OCI-LY7 (cell line): Measurements from ENCODE around the gene STK4. TPM values are rescaled to one million over a fixed set of nuclear protein-coding genes. Genes with fewer than 3 reads are reported as not detected.
A peak's percentile ranks its signal among the peaks of the same experiment; 100 is the strongest.

ENCODE experiments used
- BruUV-seq: library from RNA; stranded (reverse); fragments of 400-500 nt; replicated peaks from 2 replicates; lab custom pipeline; 2021; lab: Mats Ljungman, UMichigan
- CTCF ChIA-PET: fragments of 300-600 bp; sonication (Branson Sonifier 250); formaldehyde crosslinking; loops from one replicate; lab custom pipeline; 2022; ENCODE audit warnings: antibody characterized with exemption; ENCODE audit not compliant: unreplicated experiment; lab: Charles Lee
- POLR2A ChIA-PET: fragments of 300-600 bp; sonication (Branson Sonifier 250); formaldehyde crosslinking; loops from one replicate; lab custom pipeline; 2022; ENCODE audit warnings: antibody characterized with exemption; lab: Charles Lee
- DNase-seq: peaks from one replicate; pipeline ENCODE4 v3.0.0-alpha.2; 2015; ENCODE audit warnings: low spot score
- H2AFZ ChIP-seq: fragments of 200-600 bp; sonication (generic), shearing (Covaris generic); 2 replicates; pipeline ENCODE4 v1.6.1; 2014; ENCODE audit warnings: mild to moderate bottlenecking, antibody characterized with exemption, low read length, moderate library complexity
- H3K27ac ChIP-seq: fragments of 200-600 bp; sonication (generic); 2 replicates; pipeline ENCODE4 v1.5.1; 2014; ENCODE audit warnings: mixed run types, low read depth, mild to moderate bottlenecking, moderate library complexity, low read length, inconsistent platforms; ENCODE audit not compliant: poor library complexity, severe bottlenecking
- H3K36me3 ChIP-seq: fragments of 200-600 bp; sonication (generic); 2 replicates; pipeline ENCODE4 v1.6.1; 2014; ENCODE audit warnings: mild to moderate bottlenecking, antibody characterized with exemption, low read length, moderate library complexity, mixed read lengths; ENCODE audit not compliant: insufficient read depth
- H3K4me1 ChIP-seq: fragments of 200-600 bp; sonication (generic); 2 replicates; pipeline ENCODE4 v1.5.1; 2014; ENCODE audit warnings: mild to moderate bottlenecking, low read length; ENCODE audit not compliant: insufficient read depth, poor library complexity, severe bottlenecking
- H3K4me2 ChIP-seq: fragments of 200-600 bp; sonication (generic); 2 replicates; pipeline ENCODE4 v1.6.1; 2014; ENCODE audit warnings: mild to moderate bottlenecking, low read length
- H3K4me3 ChIP-seq: fragments of 200-600 bp; sonication (generic); 2 replicates; pipeline ENCODE4 v1.5.1; 2014; ENCODE audit warnings: mild to moderate bottlenecking, low read depth, low read length; ENCODE audit not compliant: poor library complexity, severe bottlenecking
- H3K79me2 ChIP-seq: fragments of 200-600 bp; sonication (generic); 2 replicates; pipeline ENCODE4 v1.6.1; 2016; ENCODE audit warnings: low read depth, mild to moderate bottlenecking, low read length, moderate library complexity, mixed read lengths; ENCODE audit not compliant: insufficient read depth
- H3K9me2 ChIP-seq: fragments of 200-600 bp; sonication (generic); 2 replicates; pipeline ENCODE4 v1.6.1; 2016; ENCODE audit warnings: mild to moderate bottlenecking, low read length, mixed read lengths; ENCODE audit not compliant: insufficient read depth
- H3K9me3 ChIP-seq: fragments of 200-600 bp; sonication (generic); 2 replicates; pipeline ENCODE4 v1.6.1; 2014; ENCODE audit warnings: mild to moderate bottlenecking, mixed run types, low read length, mixed read lengths
- H4K20me1 ChIP-seq: fragments of 200-600 bp; sonication (generic); 2 replicates; pipeline ENCODE4 v1.6.1; 2014; ENCODE audit warnings: mild to moderate bottlenecking, antibody characterized with exemption, low read length, moderate library complexity, mixed read lengths; ENCODE audit not compliant: insufficient read depth
- EZH2phosphoT487 ChIP-seq: fragments of 200-600 bp; sonication (generic); IDR thresholded peaks from 2 replicates; pipeline ENCODE4 v1.6.1; 2018; ENCODE audit warnings: low read depth, borderline replicate concordance, mild to moderate bottlenecking, mixed run types, antibody characterized with exemption, low read length, moderate library complexity, mixed read lengths
- intact Hi-C: fragments of 100-400 bp; cut with micrococcal nuclease; formaldehyde crosslinking; loops from one replicate; pipeline ENCODE4 v1.10.0; 2022; ENCODE audit not compliant: unreplicated experiment
- total RNA-seq, 2 experiments: library from RNA; depleted of rRNA in 1 of 2; stranded (reverse); fragments of >200 nt in 1 of 2; shearing (Covaris generic) in 1 of 2; gene quantifications; 2 replicates each; pipeline ENCODE4 v1.2.3, GENCODE V29; 2014 to 2022
- TF ChIP-seq, protein P1 (sequence below): fragments of 200-600 bp; sonication (generic); conservative IDR thresholded peaks from 2 replicates; pipeline ENCODE4 v1.5.1; 2014; ENCODE audit warnings: mild to moderate bottlenecking, antibody characterized with exemption, low read length, moderate library complexity, mixed read lengths

STK4 gene
- total RNA-seq, 2 experiments from 2014 or later = 67.9 to 140 TPM

- Histone ChIP-seq H2AFZ (no peak overlapping the region), H4K20me1 (peaks cover 5% of the 10 kb centered on the region; the same call in 1 of the 2 replicates), H3K27ac (peak overlapping the region; percentile 61), H3K79me2 (peaks cover 37% of the 10 kb centered on the region), H3K9me3 (no peaks in the 10 kb centered on the region), H3K4me3 (peak overlapping the region; percentile 10), H3K4me2 (peak overlapping the region; percentile 53), H3K4me1 (peaks cover 34% of the 10 kb centered on the region), H3K36me3 (peaks cover 84% of the 10 kb centered on the region), H3K9me2 (no peaks in the 10 kb centered on the region)
- no TSS peak for BruUV-seq
- ChIA-PET POLR2A (interaction anchor here (1.1 kb wide), 1 partner anchor 67 kb away, joined by 4 read pairs; no protein-coding TSS in a partner anchor), CTCF (no interaction called here)
- TF ChIP-seq, protein P1, sequence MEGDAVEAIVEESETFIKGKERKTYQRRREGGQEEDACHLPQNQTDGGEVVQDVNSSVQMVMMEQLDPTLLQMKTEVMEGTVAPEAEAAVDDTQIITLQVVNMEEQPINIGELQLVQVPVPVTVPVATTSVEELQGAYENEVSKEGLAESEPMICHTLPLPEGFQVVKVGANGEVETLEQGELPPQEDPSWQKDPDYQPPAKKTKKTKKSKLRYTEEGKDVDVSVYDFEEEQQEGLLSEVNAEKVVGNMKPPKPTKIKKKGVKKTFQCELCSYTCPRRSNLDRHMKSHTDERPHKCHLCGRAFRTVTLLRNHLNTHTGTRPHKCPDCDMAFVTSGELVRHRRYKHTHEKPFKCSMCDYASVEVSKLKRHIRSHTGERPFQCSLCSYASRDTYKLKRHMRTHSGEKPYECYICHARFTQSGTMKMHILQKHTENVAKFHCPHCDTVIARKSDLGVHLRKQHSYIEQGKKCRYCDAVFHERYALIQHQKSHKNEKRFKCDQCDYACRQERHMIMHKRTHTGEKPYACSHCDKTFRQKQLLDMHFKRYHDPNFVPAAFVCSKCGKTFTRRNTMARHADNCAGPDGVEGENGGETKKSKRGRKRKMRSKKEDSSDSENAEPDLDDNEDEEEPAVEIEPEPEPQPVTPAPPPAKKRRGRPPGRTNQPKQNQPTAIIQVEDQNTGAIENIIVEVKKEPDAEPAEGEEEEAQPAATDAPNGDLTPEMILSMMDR = no peak
- TF ChIP-seq EZH2phosphoT487 = no peak
- intact Hi-C loops = no loop called here
- no peak for DNase-seq
These were observed 11.0 kb upstream of the STK4 start for GRCh38 chr20:44955270-44955669.

- ChIA-PET CTCF (no interaction called here), POLR2A (interaction anchor here (0.9 to 1.4 kb wide), 2 partner anchors 11 to 21 kb away, joined by 3 to 4 read pairs; no protein-coding TSS in a partner anchor)
- intact Hi-C loops = no loop called here
- no TSS peak for BruUV-seq
- H3K36me3 ChIP-seq = peaks cover 73% of the 10 kb centered on the region
- H3K27ac ChIP-seq = no peak overlapping the region
- no peak overlapping the region for H2AFZ ChIP-seq
- no peak overlapping the region for H3K4me3 ChIP-seq
- H3K4me1 ChIP-seq = peaks cover 45% of the 10 kb centered on the region
- H3K9me3 ChIP-seq = no peaks in the 10 kb centered on the region
- TF ChIP-seq EZH2phosphoT487 = no peak
- TF ChIP-seq, protein P1 = no peak
- peaks cover 37% of the 10 kb centered on the region for H3K79me2 ChIP-seq
- H4K20me1 ChIP-seq = peaks cover 5% of the 10 kb centered on the region; the same call in 1 of the 2 replicates
- no peaks in the 10 kb centered on the region for H3K9me2 ChIP-seq
- DNase-seq = no peak
- H3K4me2 ChIP-seq = peak overlapping the region; percentile 53
These were observed 9.9 kb upstream of the STK4 start for GRCh38 chr20:44956410-44956809.

DNA sequence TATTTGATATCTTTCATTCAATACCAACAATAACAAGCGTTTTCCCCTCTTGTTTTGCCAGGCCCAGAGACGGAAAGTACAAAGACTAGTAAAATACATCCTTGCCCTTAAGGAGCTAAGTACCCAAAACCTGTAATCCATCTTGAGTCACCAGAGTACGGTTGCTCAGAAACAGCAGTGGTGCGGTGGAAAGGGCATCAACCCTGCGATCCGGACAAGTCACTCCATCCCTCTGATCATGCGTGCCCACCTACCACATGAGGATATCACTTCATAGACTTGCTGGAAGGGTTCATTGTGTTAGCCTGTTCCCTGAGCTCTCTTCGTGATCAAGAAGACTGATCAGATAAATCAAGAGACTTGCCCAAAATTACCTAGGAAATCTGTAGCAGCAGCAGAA is 8.0 kb upstream of the STK4 start:
- Histone ChIP-seq H3K4me1 (peaks cover 53% of the 10 kb centered on the region), H4K20me1 (peaks cover 5% of the 10 kb centered on the region; the same call in 1 of the 2 replicates), H3K79me2 (peaks cover 37% of the 10 kb centered on the region), H3K36me3 (peaks cover 54% of the 10 kb centered on the region), H3K4me3 (peak overlapping the region; percentile 81), H3K4me2 (peak overlapping the region; percentile 82), H3K9me2 (no peaks in the 10 kb centered on the region), H3K27ac (no peak overlapping the region), H2AFZ (no peak overlapping the region), H3K9me3 (no peaks in the 10 kb centered on the region)
- no TSS peak for BruUV-seq
- ChIA-PET POLR2A (interaction anchor here (0.7 to 1.6 kb wide), 5 partner anchors 17 to 341 kb away, joined by 3 to 5 read pairs (median 4); no protein-coding TSS in a partner anchor), CTCF (interaction anchor here (0.9 kb wide), 1 partner anchor 307 kb away, joined by 3 read pairs; the partner anchor contains the start of gene ADA)
- intact Hi-C loops = no loop called here
- TF ChIP-seq, protein P1 = no peak
- TF ChIP-seq EZH2phosphoT487 = no peak
- no peak for DNase-seq
